ENCODE data around the gene MCM8. TPM values are rescaled to one million over a fixed set of nuclear protein-coding genes. Genes with fewer than 3 reads are reported as not detected.

MCM8 gene
- total RNA-seq, 1 donor from 2014 or later: 7.1 TPM

- no peak overlapping the region for H3K4me3 Mint-ChIP-seq (ENCODE audit: unreplicated experiment)
- no peaks in the 10 kb centered on the region for H3K27me3 Mint-ChIP-seq (ENCODE audit: unreplicated experiment)
- no peak for TF ChIP-seq CTCF (IDR thresholded peaks at IDR 0.05)
Observed at GRCh38 chr20:5947276-5947675, 3.2 kb upstream of the MCM8 start.

GRCh38 chr20:5949943-5950270 is 545 bp upstream of the MCM8 start:
- Mint-ChIP-seq H3K27ac (ENCODE audit: unreplicated experiment) (peak overlapping the region; percentile 95), H3K4me3 (ENCODE audit: unreplicated experiment) (peak overlapping the region; percentile 99), H3K4me1 (ENCODE audit: unreplicated experiment) (peaks cover 28% of the 10 kb centered on the region), H3K36me3 (ENCODE audit: unreplicated experiment) (peaks cover 10% of the 10 kb centered on the region), H3K9me3 (ENCODE audit: unreplicated experiment) (no peaks in the 10 kb centered on the region), H3K27me3 (ENCODE audit: unreplicated experiment) (no peaks in the 10 kb centered on the region)
- no peak for TF ChIP-seq CTCF (IDR thresholded peaks at IDR 0.05)
- no peak for DNase-seq (ENCODE audit: extremely low spot score, unreplicated experiment)

More at GRCh38 chr20:5947276-5947675, 3.2 kb upstream of the MCM8 start:
- peaks cover 23% of the 10 kb centered on the region for H3K36me3 Mint-ChIP-seq (ENCODE audit: unreplicated experiment)
- no peaks in the 10 kb centered on the region for H3K9me3 Mint-ChIP-seq (ENCODE audit: unreplicated experiment)
- no peak overlapping the region for H3K27ac Mint-ChIP-seq (ENCODE audit: unreplicated experiment)
- H3K4me1 Mint-ChIP-seq (ENCODE audit: unreplicated experiment): peaks cover 28% of the 10 kb centered on the region
- DNase-seq (ENCODE audit: extremely low spot score, unreplicated experiment): no peak

- no peak for DNase-seq (ENCODE audit: extremely low spot score, unreplicated experiment)
- Mint-ChIP-seq H3K36me3 (ENCODE audit: unreplicated experiment) (peaks cover 5% of the 10 kb centered on the region), H3K9me3 (ENCODE audit: unreplicated experiment) (no peaks in the 10 kb centered on the region), H3K27ac (ENCODE audit: unreplicated experiment) (no peak overlapping the region), H3K4me1 (ENCODE audit: unreplicated experiment) (peaks cover 3% of the 10 kb centered on the region), H3K27me3 (ENCODE audit: unreplicated experiment) (no peaks in the 10 kb centered on the region), H3K4me3 (ENCODE audit: unreplicated experiment) (no peak overlapping the region)
- TF ChIP-seq CTCF (IDR thresholded peaks at IDR 0.05): no peak
Observed at GRCh38 chr20:5967469-5967868, 17.0 kb downstream of the MCM8 start.

GRCh38 chr20:5968462-5968861 is 18.0 kb downstream of the MCM8 start:
- H3K27me3 Mint-ChIP-seq (ENCODE audit: unreplicated experiment): no peaks in the 10 kb centered on the region
- DNase-seq (ENCODE audit: extremely low spot score, unreplicated experiment): no peak
- H3K4me3 Mint-ChIP-seq (ENCODE audit: unreplicated experiment): no peak overlapping the region
- peaks cover 7% of the 10 kb centered on the region for H3K4me1 Mint-ChIP-seq (ENCODE audit: unreplicated experiment)
- peaks cover 5% of the 10 kb centered on the region for H3K36me3 Mint-ChIP-seq (ENCODE audit: unreplicated experiment)
- no peaks in the 10 kb centered on the region for H3K9me3 Mint-ChIP-seq (ENCODE audit: unreplicated experiment)
- TF ChIP-seq CTCF (IDR thresholded peaks at IDR 0.05): no peak
- H3K27ac Mint-ChIP-seq (ENCODE audit: unreplicated experiment): no peak overlapping the region

GRCh38 chr20:5969348-5969935 is 19.0 kb downstream of the MCM8 start:
- Mint-ChIP-seq H3K4me1 (ENCODE audit: unreplicated experiment) (peaks cover 7% of the 10 kb centered on the region), H3K27ac (ENCODE audit: unreplicated experiment) (peak overlapping the region; percentile 12), H3K9me3 (ENCODE audit: unreplicated experiment) (no peaks in the 10 kb centered on the region), H3K4me3 (ENCODE audit: unreplicated experiment) (no peak overlapping the region), H3K36me3 (ENCODE audit: unreplicated experiment) (peaks cover 5% of the 10 kb centered on the region), H3K27me3 (ENCODE audit: unreplicated experiment) (no peaks in the 10 kb centered on the region)
- no peak for DNase-seq (ENCODE audit: extremely low spot score, unreplicated experiment)
- no peak for TF ChIP-seq CTCF (IDR thresholded peaks at IDR 0.05)
